ENCODE measurements around the gene MED7.

Gene MED7

DNA sequence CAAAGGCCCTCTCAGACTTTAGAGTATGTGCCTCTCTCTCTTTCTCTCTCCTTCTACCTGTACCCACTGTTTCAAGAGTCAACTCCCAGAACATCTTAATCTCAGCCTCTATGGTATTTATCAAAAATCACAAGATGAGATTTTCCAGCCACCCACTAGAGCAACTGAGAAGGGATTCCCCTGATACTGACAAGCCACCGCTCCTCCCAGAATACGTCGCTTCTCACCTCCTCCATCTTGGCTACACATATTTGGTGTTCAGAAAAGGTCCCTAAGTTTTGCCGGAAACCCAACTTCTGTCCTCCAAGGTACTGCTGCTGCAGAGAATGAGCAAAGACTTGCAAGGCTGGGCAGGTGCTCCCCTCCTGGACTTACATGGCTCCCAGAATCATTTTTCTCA lies 17.3 kb upstream of the MED7 start:
- no peak overlapping the region for H3K4me3 ChIP-seq (ENCODE audit: low read length)
- no peaks in the 10 kb centered on the region for H3K27me3 ChIP-seq (ENCODE audit: control insufficient read depth, insufficient read depth, low read length)
- no peak overlapping the region for H3K9ac ChIP-seq (ENCODE audit: low read length)
- no peaks in the 10 kb centered on the region for H3K4me1 ChIP-seq (ENCODE audit: control insufficient read depth, low read depth, low read length)
- no peak overlapping the region for H3K27ac ChIP-seq (ENCODE audit: low read length)
- H3K36me3 ChIP-seq (ENCODE audit: control insufficient read depth, low read depth, low read length) = no peaks in the 10 kb centered on the region
- no peaks in the 10 kb centered on the region for H3K9me3 ChIP-seq (ENCODE audit: control insufficient read depth, low read depth, low read length)

DNA sequence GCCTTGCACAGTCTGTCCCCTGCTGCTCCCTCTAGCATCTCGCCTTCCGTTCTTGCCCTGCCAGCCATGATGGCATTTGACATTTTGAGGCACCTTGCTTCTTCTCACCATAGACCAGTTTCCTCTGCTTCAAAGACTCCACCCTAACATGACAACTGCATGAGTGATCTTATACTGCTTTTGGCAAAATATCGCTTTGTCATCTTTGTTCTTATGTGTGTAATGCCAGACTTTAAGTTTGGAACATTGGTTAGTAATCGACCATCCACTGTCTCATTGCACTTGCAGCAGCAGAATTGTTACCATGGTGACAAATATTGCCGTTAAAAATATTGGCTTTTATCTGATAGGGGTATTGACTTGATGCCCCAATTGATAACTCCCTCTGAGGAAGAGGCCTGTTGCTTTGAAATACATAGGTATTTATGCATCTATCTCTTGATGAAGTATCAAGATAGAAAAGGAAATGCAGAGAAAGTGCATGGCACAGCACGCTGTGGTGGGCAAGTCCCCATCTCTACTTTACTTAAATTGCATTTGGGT lies 16.6 kb upstream of the MED7 start:
- H3K9ac ChIP-seq (ENCODE audit: low read length) = no peak overlapping the region
- H3K27ac ChIP-seq (ENCODE audit: low read length) = no peak overlapping the region
- no peaks in the 10 kb centered on the region for H3K4me1 ChIP-seq (ENCODE audit: control insufficient read depth, low read depth, low read length)
- H3K4me3 ChIP-seq (ENCODE audit: low read length) = no peak overlapping the region
- no peaks in the 10 kb centered on the region for H3K36me3 ChIP-seq (ENCODE audit: control insufficient read depth, low read depth, low read length)
- H3K27me3 ChIP-seq (ENCODE audit: control insufficient read depth, insufficient read depth, low read length) = no peaks in the 10 kb centered on the region
- H3K9me3 ChIP-seq (ENCODE audit: control insufficient read depth, low read depth, low read length) = no peaks in the 10 kb centered on the region

DNA sequence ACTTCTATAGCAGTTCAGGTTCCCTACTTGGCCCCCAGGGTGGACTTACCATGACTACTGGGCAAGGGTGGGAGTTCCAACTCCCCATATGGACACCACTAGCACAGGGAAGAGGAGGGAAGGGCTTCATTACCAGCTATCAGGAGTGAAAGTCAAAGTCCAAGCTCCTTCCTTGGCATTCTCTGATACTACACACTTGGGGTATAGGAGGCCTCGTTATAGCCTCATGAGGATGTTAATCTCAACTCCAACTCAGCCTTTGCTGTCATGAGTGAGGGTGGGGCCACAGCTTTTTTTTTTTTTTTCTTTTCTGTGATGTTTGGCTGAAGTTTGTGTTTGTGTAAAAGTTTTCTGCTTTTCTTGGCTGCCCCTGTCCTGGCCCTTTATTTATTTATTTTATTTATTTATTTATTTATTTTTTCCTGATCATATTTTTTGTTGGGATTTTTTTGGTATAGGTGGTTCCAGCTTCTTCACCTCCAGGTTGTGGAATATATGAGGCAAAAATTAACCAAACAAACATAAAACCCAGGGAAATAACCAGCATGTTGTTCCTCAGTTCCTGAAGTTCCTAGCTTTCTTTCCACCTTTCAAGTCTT lies 14.7 kb upstream of the MED7 start:
- no peaks in the 10 kb centered on the region for H3K9me3 ChIP-seq (ENCODE audit: control insufficient read depth, low read depth, low read length)

DNA sequence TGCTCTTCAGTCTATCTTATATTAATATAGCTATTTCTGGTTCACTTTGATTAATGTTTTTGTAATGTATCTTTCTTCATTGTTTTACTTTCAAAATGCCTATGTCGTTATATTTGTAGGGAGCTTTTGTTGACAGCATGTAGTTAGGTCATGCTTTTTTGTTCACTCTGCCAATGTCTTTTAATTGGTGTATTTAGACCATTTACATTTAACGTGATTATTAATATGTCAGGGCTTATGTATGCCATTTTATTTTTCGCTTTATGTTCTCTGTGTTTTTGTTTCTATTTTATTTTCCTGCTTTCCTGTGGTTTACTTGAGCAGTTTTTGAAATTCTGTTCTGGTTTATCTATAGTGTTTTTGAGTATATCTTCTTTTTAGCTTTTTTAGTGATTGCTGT lies 12.6 kb upstream of the MED7 start:
- Histone ChIP-seq H3K4me3 (ENCODE audit: low read length) (no peak overlapping the region), H3K27ac (ENCODE audit: low read length) (no peak overlapping the region), H3K36me3 (ENCODE audit: control insufficient read depth, low read depth, low read length) (no peaks in the 10 kb centered on the region), H3K9ac (ENCODE audit: low read length) (no peak overlapping the region), H3K9me3 (ENCODE audit: control insufficient read depth, low read depth, low read length) (no peaks in the 10 kb centered on the region), H3K27me3 (ENCODE audit: control insufficient read depth, insufficient read depth, low read length) (no peaks in the 10 kb centered on the region), H3K4me1 (ENCODE audit: control insufficient read depth, low read depth, low read length) (no peaks in the 10 kb centered on the region)

More for the DNA sequence above, 14.7 kb upstream of the MED7 start:
- no peak overlapping the region for H3K27ac ChIP-seq (ENCODE audit: low read length)
- no peaks in the 10 kb centered on the region for H3K36me3 ChIP-seq (ENCODE audit: control insufficient read depth, low read depth, low read length)
- H3K9ac ChIP-seq (ENCODE audit: low read length) = no peak overlapping the region
- no peaks in the 10 kb centered on the region for H3K4me1 ChIP-seq (ENCODE audit: control insufficient read depth, low read depth, low read length)
- no peaks in the 10 kb centered on the region for H3K27me3 ChIP-seq (ENCODE audit: control insufficient read depth, insufficient read depth, low read length)
- H3K4me3 ChIP-seq (ENCODE audit: low read length) = no peak overlapping the region

DNA sequence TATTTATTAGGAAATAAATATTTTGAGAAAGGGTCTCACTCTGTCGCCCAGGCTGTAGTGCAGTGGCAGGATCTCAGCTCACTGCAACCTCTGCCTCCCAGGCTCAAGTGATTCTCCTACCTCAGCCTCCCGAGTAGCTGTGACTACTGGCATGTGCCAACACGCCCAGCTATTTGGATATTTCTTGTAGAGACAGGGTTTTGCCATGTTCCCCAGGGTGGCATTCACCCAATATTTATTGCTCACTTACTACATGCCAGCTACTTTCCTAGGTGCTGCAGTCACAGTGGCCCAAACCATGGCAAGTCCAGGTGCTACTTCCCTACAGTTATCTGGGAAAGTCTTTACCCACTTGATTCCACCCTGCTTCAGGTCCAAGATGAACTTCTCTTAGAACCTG lies 8.3 kb upstream of the MED7 start:
- Histone ChIP-seq H3K4me3 (ENCODE audit: low read length) (no peak overlapping the region), H3K27ac (ENCODE audit: low read length) (no peak overlapping the region), H3K27me3 (ENCODE audit: control insufficient read depth, insufficient read depth, low read length) (no peaks in the 10 kb centered on the region), H3K9me3 (ENCODE audit: control insufficient read depth, low read depth, low read length) (no peaks in the 10 kb centered on the region), H3K9ac (ENCODE audit: low read length) (no peak overlapping the region), H3K36me3 (ENCODE audit: control insufficient read depth, low read depth, low read length) (no peaks in the 10 kb centered on the region), H3K4me1 (ENCODE audit: control insufficient read depth, low read depth, low read length) (no peaks in the 10 kb centered on the region)

DNA sequence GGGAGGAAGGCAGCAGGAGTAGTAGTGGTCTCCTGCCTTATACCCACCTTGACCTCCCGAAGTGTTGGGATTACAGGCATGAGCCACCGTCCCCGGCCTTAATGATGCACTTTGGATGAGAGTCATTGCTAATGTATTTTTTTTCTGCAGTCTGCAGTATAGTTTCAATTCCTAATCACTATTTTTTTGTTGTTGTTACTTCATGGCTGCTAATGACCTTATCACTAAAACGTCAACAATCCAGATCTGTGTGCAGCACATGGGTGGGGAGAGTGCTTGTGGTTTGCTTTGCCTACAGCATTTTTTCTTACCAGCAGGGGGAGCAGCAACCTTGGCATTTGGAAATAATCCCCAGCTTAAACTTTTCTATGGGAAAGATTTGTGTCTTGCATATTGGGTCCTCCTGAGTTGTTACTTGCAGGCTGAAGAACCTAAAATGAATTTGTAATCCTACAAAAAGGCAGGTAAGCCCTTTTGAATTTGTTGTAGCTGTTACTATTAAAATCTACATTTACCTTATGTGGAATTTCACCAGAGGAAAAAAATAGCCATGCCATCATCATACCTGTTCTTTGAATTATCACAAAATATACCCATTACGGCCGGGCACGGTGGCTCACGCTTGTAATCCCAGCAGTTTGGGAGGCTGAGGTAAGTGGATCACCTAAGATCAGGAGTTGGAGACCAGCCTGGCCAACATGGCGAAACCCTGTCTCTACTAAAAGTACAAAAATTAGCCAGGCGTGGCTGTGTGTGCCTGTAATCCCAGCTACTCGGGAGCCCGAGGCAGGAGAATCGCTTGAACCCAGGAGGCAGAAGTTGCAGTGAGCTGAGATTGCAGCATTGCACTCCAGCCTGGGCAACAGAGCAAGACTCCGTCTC lies 6.3 kb upstream of the MED7 start:
- no peaks in the 10 kb centered on the region for H3K27me3 ChIP-seq (ENCODE audit: control insufficient read depth, insufficient read depth, low read length)
- no peaks in the 10 kb centered on the region for H3K4me1 ChIP-seq (ENCODE audit: control insufficient read depth, low read depth, low read length)
- H3K27ac ChIP-seq (ENCODE audit: low read length) = no peak overlapping the region
- H3K9me3 ChIP-seq (ENCODE audit: control insufficient read depth, low read depth, low read length) = no peaks in the 10 kb centered on the region
- no peaks in the 10 kb centered on the region for H3K36me3 ChIP-seq (ENCODE audit: control insufficient read depth, low read depth, low read length)
- H3K4me3 ChIP-seq (ENCODE audit: low read length) = no peak overlapping the region
- no peak overlapping the region for H3K9ac ChIP-seq (ENCODE audit: low read length)

DNA sequence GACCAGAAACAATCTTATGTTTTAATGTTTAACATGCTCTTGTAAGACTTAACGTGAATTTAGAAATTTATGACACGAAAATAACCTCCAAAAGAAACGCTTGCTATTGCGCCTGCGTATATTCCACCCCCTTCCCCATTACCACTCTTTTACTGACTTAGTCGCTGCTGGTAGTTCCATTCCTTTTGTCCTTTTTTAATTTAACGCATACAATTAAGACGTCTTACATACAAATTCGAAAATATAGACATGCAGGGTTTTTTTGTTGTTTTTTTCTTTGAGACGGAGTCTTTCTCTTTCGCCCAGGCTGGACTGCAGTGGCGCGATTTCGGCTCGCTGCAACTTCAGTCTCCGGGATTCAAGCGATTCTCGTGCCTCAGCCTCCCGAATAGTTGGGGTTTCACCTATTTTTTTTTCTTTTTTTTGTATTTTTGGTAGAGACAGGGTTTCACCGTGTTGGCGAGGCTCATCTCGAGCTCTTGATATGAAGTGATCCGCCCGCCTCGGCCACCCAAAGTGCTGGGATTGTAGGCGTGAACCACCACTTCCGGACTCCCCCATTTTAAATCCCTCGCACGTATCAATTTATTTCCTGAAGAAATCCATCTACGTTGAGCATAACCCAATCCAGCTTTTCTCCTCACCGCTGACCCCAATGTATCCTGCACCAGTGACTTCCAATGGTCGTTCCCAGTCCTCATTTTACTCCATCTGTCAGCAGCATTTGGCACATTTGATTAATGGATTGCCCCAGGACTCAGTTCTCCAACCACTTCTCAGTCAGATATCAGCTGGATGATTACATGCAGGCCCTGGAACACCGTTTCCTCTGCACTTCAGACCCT lies 684 bp upstream of the MED7 start:
- no peaks in the 10 kb centered on the region for H3K27me3 ChIP-seq (ENCODE audit: control insufficient read depth, insufficient read depth, low read length)
- H3K9ac ChIP-seq (ENCODE audit: low read length) = peak overlapping the region; percentile 93
- H3K27ac ChIP-seq (ENCODE audit: low read length) = peak overlapping the region; percentile 63
- no peaks in the 10 kb centered on the region for H3K4me1 ChIP-seq (ENCODE audit: control insufficient read depth, low read depth, low read length)
- H3K9me3 ChIP-seq (ENCODE audit: control insufficient read depth, low read depth, low read length) = no peaks in the 10 kb centered on the region
- peak overlapping the region; percentile 96 for H3K4me3 ChIP-seq (ENCODE audit: low read length)
- H3K36me3 ChIP-seq (ENCODE audit: control insufficient read depth, low read depth, low read length) = peaks cover 11% of the 10 kb centered on the region

DNA sequence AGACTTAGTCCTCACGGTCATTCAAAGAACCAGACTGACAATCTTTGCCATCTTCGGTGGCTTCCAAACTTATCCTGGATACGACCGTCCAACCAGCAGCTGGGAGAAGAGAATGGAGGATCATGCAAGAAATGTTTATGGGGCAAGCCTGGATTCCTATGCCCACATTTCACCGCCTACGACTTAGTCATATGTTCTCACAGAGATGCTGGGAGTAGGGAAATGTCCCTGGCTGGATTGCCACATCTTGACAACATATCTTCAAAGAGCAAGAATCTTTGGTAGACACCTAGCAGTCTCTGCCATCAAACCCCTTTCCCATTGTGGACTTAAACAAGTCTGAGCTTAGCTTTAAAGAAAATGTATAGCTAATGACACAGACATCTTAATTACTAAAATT lies 5.0 kb downstream of the MED7 start:
- Histone ChIP-seq H3K9ac (ENCODE audit: low read length) (no peak overlapping the region), H3K4me1 (ENCODE audit: control insufficient read depth, low read depth, low read length) (no peaks in the 10 kb centered on the region), H3K27me3 (ENCODE audit: control insufficient read depth, insufficient read depth, low read length) (no peaks in the 10 kb centered on the region), H3K27ac (ENCODE audit: low read length) (no peak overlapping the region), H3K9me3 (ENCODE audit: control insufficient read depth, low read depth, low read length) (no peaks in the 10 kb centered on the region), H3K4me3 (ENCODE audit: low read length) (no peak overlapping the region), H3K36me3 (ENCODE audit: control insufficient read depth, low read depth, low read length) (peaks cover 23% of the 10 kb centered on the region)

DNA sequence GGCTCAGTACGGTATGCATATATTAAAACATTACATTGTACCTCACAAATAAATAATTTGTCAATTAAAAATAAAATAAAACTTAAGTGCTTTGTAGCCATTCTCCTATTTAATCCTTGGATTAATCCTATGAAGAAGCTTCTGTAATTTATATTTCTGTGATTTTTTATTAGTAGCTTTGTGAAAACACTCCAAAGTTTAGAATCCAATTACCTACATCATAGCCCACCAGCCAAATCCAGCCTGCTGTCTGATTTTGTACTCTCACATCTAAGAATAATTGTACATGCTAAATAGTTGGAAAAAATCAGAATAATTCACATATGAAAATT lies 10.4 kb downstream of the MED7 start:
- Histone ChIP-seq H3K27me3 (ENCODE audit: control insufficient read depth, insufficient read depth, low read length) (no peaks in the 10 kb centered on the region), H3K9me3 (ENCODE audit: control insufficient read depth, low read depth, low read length) (no peaks in the 10 kb centered on the region), H3K4me3 (ENCODE audit: low read length) (no peak overlapping the region)

DNA sequence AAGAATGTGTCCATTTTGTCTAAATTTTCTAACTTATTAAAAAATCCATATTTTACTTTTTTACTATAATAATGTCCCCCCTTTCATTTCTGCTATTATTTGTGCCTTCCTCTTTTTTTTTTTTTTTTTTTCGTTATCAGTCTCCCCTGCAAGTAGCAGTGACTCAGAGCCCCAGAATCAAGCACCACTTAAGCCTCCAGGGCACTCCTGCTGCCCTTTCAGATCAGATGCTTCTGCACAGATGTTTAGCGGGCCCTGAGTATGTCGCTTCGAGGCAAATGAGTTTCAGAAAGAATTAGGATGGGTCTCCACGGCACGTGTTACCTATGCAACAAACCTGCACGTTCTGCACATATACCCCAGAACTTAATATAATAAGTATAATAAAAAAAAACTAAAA lies 11.7 kb downstream of the MED7 start:
- Histone ChIP-seq H3K4me3 (ENCODE audit: low read length) (no peak overlapping the region), H3K27me3 (ENCODE audit: control insufficient read depth, insufficient read depth, low read length) (no peaks in the 10 kb centered on the region), H3K4me1 (ENCODE audit: control insufficient read depth, low read depth, low read length) (no peaks in the 10 kb centered on the region), H3K36me3 (ENCODE audit: control insufficient read depth, low read depth, low read length) (no peaks in the 10 kb centered on the region), H3K9ac (ENCODE audit: low read length) (no peak overlapping the region), H3K9me3 (ENCODE audit: control insufficient read depth, low read depth, low read length) (no peaks in the 10 kb centered on the region), H3K27ac (ENCODE audit: low read length) (no peak overlapping the region)

More for the DNA sequence above, 10.4 kb downstream of the MED7 start:
- Histone ChIP-seq H3K36me3 (ENCODE audit: control insufficient read depth, low read depth, low read length) (peaks cover 1% of the 10 kb centered on the region), H3K9ac (ENCODE audit: low read length) (no peak overlapping the region), H3K4me1 (ENCODE audit: control insufficient read depth, low read depth, low read length) (no peaks in the 10 kb centered on the region), H3K27ac (ENCODE audit: low read length) (no peak overlapping the region)

DNA sequence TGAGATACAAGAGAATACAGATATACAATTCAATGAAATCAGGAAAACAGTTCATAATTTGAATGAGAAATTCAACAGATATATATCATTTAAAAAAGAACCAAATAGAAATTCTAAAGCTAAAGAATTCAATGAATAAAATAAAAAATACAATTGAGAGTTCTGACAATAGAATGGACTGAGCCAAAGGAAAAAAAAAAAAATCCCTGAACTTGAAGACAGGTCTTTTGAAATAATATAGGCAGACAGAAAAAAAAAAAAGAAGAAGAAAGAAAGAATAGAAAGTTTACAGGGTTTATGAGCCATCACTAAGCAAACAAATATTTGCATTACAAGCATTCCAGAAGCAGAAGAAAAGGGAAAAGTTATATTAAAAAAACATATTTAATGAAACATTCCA lies 21.0 kb downstream of the MED7 start:
- no peaks in the 10 kb centered on the region for H3K9me3 ChIP-seq (ENCODE audit: control insufficient read depth, low read depth, low read length)
- no peak overlapping the region for H3K27ac ChIP-seq (ENCODE audit: low read length)
- no peak overlapping the region for H3K9ac ChIP-seq (ENCODE audit: low read length)
- H3K4me3 ChIP-seq (ENCODE audit: low read length) = no peak overlapping the region
- H3K27me3 ChIP-seq (ENCODE audit: control insufficient read depth, insufficient read depth, low read length) = no peaks in the 10 kb centered on the region
- no peaks in the 10 kb centered on the region for H3K4me1 ChIP-seq (ENCODE audit: control insufficient read depth, low read depth, low read length)
- H3K36me3 ChIP-seq (ENCODE audit: control insufficient read depth, low read depth, low read length) = no peaks in the 10 kb centered on the region
